Testis (tissue), 2 donors: Measurements from ENCODE around the gene IL10.

Experiments
- CTCF ChIP-seq, 3 experiments: fragments of 450-650 bp in 2 of 3; fragments of 200-600 bp in 1 of 3; sonication (generic) in 1 of 3; IDR thresholded peaks; one replicate each; pipeline ENCODE4 v1.5.1; 2016 to 2019; ENCODE audit warnings: antibody characterized with exemption in 3 of 3, mild to moderate bottlenecking in 2 of 3, moderate library complexity in 1 of 3
- POLR2A ChIP-seq: fragments of 450-650 bp; IDR thresholded peaks from one replicate; pipeline ENCODE4 v1.6.1; 2017; ENCODE audit warnings: antibody characterized with exemption, mild to moderate bottlenecking, moderate library complexity

- no peak for TF ChIP-seq CTCF (IDR thresholded peaks at IDR 0.05)
- no peak for TF ChIP-seq POLR2A
Observed at GRCh38 chr1:206771338-206771692, 979 bp downstream of the IL10 start.
